Measurements from ENCODE around the gene GPS1.

The GPS1 gene

GRCh38 chr17:82080789-82081464 is 29.2 kb downstream of the GPS1 start:
- no peak for DNase-seq

- DNase-seq = no peak
These were observed 29.8 kb downstream of the GPS1 start for GRCh38 chr17:82081546-82081945.

DNA sequence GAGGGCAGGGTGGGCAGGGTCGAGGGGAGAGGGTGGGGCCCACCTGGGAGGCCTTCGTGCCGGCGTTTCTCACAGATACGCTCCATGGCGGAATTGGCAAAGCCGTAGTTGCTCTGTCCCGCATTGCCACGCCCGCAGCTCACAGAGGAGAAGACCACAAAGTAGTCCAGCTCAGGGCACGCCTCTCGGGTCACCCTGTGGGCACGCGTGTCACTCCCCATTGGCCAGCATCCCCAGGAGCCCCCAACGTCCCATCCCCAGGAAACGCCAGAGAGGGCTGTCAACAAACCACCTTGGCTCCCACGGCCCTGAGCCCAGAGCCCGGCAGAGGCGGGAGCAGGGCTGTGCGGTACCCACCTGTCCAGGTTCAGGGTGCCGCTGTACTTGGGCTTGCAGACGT is 30.3 kb downstream of the GPS1 start:
- no peak for DNase-seq

GRCh38 chr17:82082456-82082855 is 30.8 kb downstream of the GPS1 start:
- DNase-seq = no peak

- DNase-seq = no peak
These were observed 31.3 kb downstream of the GPS1 start for GRCh38 chr17:82083009-82083408.

DNA sequence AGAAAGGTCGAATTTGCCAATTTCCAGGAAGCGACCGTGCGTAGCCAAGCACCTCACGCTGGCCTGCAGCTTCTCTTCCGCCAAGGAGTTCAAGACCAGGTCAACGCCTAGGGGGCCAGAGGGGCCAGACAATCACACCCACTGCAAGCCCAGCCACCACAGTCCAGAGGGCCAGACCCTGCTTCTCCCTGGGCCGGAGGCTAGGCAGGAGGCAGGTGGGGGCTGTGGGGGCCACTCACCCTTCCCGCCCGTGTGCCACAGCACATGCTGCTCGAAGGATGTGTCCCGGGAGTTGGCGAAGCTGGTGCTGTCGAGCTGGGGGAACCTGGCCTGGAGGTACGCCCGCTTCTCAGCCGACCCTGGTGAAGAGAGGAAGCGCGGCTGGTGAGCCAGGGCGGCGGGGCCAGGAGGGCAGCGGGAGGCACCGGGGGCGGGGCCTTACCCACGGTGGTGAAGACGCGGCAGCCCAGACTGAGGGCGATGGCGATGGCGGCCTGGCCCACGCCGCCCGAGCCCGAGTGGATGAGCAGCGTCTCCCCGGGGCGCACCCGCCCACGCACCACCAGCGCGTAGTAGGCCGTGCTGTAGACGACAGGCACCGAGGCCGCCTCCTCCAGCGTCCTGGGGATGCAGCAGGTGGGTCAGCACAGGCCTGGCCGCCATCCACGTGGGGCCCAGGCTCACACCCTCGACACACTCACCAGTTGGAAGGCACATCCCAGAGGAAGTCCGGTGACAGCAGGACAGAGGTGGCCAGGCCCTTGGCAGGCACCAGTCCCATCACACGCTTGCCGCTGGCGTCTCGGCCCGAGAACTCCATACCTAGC is 32.0 kb downstream of the GPS1 start:
- DNase-seq = no peak

DNA sequence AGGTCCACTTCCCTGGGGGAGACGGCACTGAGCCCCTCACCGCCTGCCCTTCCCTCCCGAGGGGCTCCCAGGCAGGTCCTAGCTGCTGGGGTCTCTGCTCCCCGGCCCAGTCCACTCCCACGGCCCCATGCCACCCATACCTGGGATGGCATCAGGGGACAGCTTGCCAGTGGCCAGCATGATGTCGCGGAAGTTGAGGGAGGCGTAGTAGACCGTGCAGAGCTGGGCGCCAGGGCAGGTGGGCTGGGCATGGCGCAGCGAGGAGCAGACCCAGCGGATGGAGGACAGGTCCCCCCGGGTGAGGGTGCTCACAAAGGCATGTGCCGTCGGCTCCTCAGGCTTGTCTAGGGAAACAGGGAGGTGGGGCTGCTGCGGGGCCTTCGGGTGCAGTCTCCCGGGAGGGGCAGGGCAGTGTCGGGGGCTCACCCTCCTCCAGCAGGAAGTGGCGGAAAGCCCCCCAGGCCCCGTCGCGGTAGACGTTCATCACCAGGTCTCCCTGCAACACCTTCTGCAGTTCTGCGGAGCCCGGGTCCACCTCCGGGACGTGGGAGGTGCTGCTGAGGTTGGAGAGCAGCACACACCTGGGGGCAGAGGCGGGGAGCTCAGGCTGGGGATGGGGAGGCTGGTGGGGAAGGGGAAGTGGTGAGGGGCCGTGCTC is 32.8 kb downstream of the GPS1 start:
- no peak for DNase-seq

- no peak for DNase-seq
These were observed 33.5 kb downstream of the GPS1 start for GRCh38 chr17:82085031-82085861.

- no peak for DNase-seq
These were observed 34.5 kb downstream of the GPS1 start for GRCh38 chr17:82085931-82086764.

DNA sequence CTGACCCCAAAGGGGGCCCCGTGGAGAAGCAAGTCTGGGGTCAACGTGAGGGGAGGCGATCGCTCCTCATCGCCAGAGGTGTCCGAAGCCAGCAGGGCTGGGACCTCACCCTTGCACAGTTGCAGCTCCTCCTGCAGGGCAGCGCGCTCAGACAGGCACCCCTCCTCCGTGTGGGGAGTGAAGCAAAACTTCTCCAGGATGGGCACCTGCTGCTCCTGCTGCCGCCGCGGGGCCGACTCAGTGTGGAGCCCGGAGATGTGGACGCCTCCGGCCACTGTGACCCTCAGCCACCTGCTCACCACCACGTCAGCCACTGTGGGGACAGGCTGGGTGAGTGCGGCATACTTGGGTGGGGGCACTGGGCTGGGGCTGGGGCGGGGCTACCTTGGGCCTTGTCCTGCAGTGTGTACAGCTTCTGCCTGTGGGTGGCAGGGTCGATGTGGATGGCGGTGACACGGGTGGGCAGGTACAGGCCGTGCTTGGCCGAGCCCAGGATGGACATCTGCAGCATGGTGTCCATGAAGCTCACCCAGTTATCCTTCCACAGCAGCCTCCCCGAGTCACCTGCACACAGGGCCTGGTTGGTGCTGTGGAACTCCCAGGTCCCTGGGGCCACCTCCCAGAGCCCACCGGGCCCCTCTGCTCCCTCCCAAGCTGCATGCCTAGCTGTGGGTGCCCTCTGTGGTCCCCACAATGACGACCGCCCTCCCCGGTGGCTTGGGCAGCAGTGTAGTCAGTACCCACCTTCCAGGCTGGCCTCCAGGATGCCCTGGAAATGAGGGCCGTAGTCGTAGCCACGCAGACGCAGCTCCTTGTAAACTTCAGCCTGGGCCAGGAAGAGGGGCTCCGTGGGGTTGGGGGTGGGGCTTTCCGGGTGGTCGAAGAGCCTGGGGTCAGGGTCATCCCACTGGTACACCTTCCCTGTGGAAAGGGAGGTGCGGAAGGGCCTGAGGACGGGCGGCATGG is 35.5 kb downstream of the GPS1 start:
- no peak for DNase-seq

GRCh38 chr17:82087961-82088837 is 36.5 kb downstream of the GPS1 start:
- no peak for DNase-seq

DNA sequence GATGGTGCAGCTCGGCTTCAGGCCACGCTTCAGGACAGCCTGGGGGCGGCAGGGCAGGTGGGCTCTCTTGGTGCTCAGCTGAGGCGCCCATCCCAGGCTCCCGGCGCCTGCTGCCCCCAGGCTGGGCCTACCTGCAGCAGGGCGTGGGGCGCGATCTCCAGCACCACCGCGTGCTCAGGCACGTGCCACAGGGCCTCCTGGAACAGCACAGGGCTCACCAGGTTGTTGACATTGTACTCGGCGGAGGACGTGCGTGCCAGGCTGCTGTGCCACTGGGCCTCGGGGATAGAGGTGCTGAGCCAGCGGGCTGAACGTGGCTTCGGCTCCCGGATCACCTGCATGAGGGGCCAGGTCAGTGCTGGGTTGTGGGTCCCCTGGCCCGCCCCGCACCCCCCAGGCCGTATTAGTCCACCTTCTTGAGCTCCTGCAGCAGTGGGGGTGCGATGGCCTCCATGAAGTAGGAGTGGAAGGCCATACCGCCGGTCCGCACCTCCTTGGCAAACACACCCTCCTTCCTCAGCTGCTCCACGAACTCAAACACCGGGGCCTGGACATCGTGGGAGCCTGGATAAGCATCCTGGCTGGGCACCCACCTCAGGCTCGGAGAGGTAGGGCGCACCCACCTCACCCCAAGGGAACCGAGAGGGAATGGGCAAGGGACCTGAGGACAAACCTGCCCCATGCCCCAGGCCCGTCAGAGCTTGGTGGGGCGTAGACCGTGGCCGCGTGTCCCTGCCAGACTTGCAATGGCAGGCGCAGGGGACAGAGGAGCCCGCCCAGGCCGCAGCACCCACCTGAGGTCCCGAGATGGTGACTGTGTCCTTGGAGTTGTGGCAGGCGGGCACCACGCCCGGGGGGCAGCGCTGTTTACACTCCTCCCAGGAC is 37.4 kb downstream of the GPS1 start:
- no peak for DNase-seq

GRCh38 chr17:82089723-82090548 is 38.2 kb downstream of the GPS1 start:
- no peak for DNase-seq

- no peak for DNase-seq
These were observed 39.0 kb downstream of the GPS1 start for GRCh38 chr17:82090549-82091263.

DNA sequence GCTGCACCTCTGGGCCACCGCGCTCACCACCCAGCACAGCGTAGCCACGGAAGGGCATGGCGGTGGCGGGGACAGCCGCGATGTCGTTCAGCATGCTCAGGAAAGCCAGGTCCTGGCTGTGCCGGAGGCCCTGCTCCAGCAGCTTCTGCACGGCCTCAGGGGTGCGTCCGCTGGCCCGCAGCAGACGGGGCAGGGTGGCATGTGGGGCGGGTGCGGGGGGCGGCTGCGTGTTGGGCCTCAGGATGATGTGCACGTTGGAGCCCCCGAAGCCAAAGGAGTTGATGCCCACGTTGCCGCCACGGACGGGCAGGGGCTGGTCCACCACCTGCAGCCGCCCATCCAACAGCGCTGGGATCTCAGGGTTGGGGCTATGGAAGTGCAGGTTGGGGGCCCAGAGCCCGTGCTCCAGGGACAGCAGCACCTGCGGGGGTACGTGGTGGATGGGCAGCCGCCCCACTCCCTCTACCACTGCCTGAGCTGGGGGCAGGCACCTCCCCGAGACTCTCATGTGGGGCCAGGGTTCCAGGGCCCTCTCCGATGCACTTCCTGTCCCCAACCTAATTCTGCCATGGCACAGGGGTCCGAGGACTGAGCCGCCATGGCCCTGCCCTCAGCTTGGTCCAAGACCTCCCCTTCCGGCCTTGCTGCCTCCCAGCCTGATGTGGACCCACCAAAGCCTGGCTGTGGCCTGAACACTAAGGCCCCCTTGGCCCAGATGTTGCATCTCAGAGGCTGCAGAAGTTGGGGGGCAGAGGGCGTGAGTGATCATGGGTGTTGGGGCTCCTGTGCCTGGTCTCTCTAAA is 39.8 kb downstream of the GPS1 start:
- no peak for DNase-seq

DNA sequence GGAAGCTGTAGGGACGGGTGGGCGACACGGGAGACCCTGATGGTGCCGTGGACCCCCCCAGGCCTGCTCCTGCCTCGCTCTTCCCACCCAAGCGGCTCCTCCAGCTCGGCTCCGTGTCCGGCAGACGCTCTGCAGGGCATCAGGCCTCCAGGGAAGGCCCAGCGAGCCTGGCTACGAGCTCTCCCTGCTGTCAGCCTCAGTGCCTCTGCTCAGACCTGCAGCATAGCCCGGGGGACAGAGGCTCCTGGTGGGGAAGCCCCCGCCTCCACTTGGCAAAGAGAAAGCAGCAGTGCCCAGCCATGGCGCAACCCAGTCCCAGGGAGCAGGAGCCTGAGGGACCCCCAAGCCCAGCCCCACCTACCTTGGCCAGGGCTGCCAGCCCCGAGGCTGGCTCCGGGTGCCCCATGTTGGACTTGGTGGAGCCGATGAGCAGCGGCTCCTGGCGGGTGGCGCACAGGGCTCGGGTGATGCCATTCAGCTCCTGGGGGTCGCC is 40.4 kb downstream of the GPS1 start:
- DNase-seq = no peak
